ENCODE measurements around the gene NCSTN.
"Not testable (repeated sequence)": the region's sequence is repeated elsewhere in the genome, so short reads cannot be mapped to it uniquely, and the experiment has no call there.

NCSTN gene

DNA sequence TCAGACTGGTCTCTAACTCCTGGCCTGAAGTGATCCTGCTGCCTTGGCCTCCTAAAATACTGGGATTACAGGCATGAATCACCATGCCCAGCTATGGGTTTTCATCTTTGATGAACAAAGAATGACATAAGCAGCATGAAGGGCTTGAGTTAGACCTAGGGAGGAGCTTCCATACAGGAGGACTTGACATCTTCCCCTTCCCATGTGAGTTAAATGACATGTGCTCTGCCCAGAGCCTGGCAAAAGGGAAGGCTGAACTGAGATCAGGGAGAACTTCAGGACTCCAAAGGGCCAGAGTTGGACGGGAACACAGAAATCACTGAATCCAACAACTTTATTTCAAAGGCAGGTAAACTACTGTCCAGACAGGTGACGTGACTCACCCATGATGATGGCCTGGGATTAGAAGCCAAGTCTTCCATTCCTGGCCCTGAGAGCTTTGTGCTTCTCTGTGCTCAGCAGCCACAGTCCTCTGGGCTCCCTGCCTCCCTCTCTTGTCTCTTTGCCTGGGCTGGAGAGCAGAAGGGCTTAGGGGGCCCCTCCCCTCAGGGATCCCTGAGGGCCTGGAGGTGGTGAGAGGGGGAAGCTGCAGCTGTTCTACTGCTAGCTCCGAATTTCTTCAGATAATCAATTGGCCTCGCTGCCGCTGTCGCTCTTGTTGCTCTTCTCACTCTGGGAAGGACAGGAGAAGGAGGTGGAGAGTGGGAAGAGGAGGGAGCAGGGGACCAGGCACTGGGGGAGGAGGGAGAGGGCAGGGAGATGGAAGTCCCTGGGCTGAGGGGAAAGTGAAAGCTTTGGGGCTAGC lies 31.3 kb downstream of the NCSTN start:
- no peak overlapping the region for H3K4me3 ChIP-seq (ENCODE audit: low read depth, low read length)
- no peak for TF ChIP-seq CTCF (IDR thresholded peaks at IDR 0.05; ENCODE audit: insufficient read depth, low read depth, low read length, missing control alignments)
- DNase-seq (ENCODE audit: low read depth), result no peak

GRCh38 chr1:160375788-160376524 lies 32.8 kb downstream of the NCSTN start:
- H3K4me3 ChIP-seq (ENCODE audit: low read depth, low read length), result no peak overlapping the region
- TF ChIP-seq CTCF (IDR thresholded peaks at IDR 0.05; ENCODE audit: insufficient read depth, low read depth, low read length, missing control alignments), result no peak
- DNase-seq (ENCODE audit: low read depth), result peak; percentile 56

GRCh38 chr1:160376525-160377131 lies 33.4 kb downstream of the NCSTN start:
- DNase-seq (ENCODE audit: low read depth), result peak; percentile 73
- no peak overlapping the region for H3K4me3 ChIP-seq (ENCODE audit: low read depth, low read length)
- TF ChIP-seq CTCF (IDR thresholded peaks at IDR 0.05; ENCODE audit: insufficient read depth, low read depth, low read length, missing control alignments), result peak; percentile 98

- no peak for DNase-seq (ENCODE audit: low read depth)
- TF ChIP-seq CTCF (IDR thresholded peaks at IDR 0.05; ENCODE audit: insufficient read depth, low read depth, low read length, missing control alignments), result no peak
Observed at GRCh38 chr1:160377585-160378206, 34.5 kb downstream of the NCSTN start.

GRCh38 chr1:160384812-160385211 lies 41.6 kb downstream of the NCSTN start:
- not testable (repeated sequence) for H3K4me3 ChIP-seq (ENCODE audit: low read depth, low read length); DNase-seq (ENCODE audit: low read depth)

More at GRCh38 chr1:160377585-160378206, 34.5 kb downstream of the NCSTN start:
- no peak overlapping the region for H3K4me3 ChIP-seq (ENCODE audit: low read depth, low read length)

- not testable (repeated sequence) for H3K4me3 ChIP-seq (ENCODE audit: low read depth, low read length); DNase-seq (ENCODE audit: low read depth)
Observed at GRCh38 chr1:160388406-160388805, 45.2 kb downstream of the NCSTN start.

DNA sequence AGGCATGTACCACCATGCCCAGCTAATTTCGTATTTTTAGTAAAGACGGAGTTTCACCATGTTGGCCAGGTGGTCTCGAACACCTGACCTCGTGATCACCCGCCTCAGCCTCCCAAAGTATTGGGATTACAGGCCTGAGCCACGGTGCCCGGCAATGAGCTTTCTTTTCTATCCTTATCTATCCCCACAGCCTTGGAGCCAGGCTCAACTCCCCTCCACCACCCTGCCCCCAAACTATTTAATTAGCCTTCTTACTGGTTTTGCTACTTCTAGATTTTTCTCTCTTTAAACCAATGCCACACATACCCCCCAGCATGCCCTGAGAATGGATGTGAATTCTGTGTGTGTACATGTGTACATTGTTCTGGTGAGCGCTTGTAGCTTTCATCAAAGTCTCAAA lies 51.5 kb downstream of the NCSTN start:
- TF ChIP-seq CTCF (IDR thresholded peaks at IDR 0.05; ENCODE audit: insufficient read depth, low read depth, low read length, missing control alignments), result no peak
- no peak for DNase-seq (ENCODE audit: low read depth)
- no peak overlapping the region for H3K4me3 ChIP-seq (ENCODE audit: low read depth, low read length)

All from GM12865 (cell line).